GM18507 (cell line): ENCODE results near the gene NRIP1.

Experiments
- DNase-seq: peaks from one replicate; pipeline ENCODE4 v3.0.0; 2011; ENCODE audit warnings: low read depth; ENCODE audit not compliant: insufficient read length; ENCODE audit errors: extremely low spot score
- FAIRE-seq: peaks from 2 replicates; lab custom pipeline; 2011; peaks lifted over from hg19 to GRCh38; lab: Jason Lieb, UNC

The NRIP1 gene

GRCh38 chr21:14991957-14992356 lies 72.8 kb downstream of the NRIP1 start:
- no peak for DNase-seq
- FAIRE-seq, result no peak

- FAIRE-seq, result no peak
- DNase-seq, result no peak
Observed at GRCh38 chr21:14989359-14989758, 75.4 kb downstream of the NRIP1 start.

GRCh38 chr21:14988760-14989159 lies 76.0 kb downstream of the NRIP1 start:
- DNase-seq (no peak), FAIRE-seq (no peak)

- DNase-seq, result no peak
- FAIRE-seq, result no peak
Observed at GRCh38 chr21:14987370-14988170, 77.2 kb downstream of the NRIP1 start.

GRCh38 chr21:14985306-14985705 lies 79.5 kb downstream of the NRIP1 start:
- DNase-seq (no peak), FAIRE-seq (no peak)

- FAIRE-seq, result no peak
- DNase-seq, result no peak
Observed at GRCh38 chr21:14982336-14982735, 82.5 kb downstream of the NRIP1 start.

- DNase-seq, result no peak
- no peak for FAIRE-seq
Observed at GRCh38 chr21:14981246-14981645, 83.6 kb downstream of the NRIP1 start.

GRCh38 chr21:14979264-14979663 lies 85.5 kb downstream of the NRIP1 start:
- no peak for FAIRE-seq
- no peak for DNase-seq

- no peak for FAIRE-seq
- DNase-seq, result no peak
Observed at GRCh38 chr21:14977814-14978213, 87.0 kb downstream of the NRIP1 start.

- FAIRE-seq, result no peak
- DNase-seq, result no peak
Observed at GRCh38 chr21:14975136-14975919, 89.5 kb downstream of the NRIP1 start.

- no peak for DNase-seq
- FAIRE-seq, result no peak
Observed at GRCh38 chr21:14972678-14973077, 92.1 kb downstream of the NRIP1 start.

- FAIRE-seq (no peak), DNase-seq (no peak)
Observed at GRCh38 chr21:14968821-14969220, 96.0 kb downstream of the NRIP1 start.

GRCh38 chr21:14968029-14968428 lies 96.8 kb downstream of the NRIP1 start:
- DNase-seq (no peak), FAIRE-seq (no peak)

GRCh38 chr21:14964621-14965020 lies 100.2 kb downstream of the NRIP1 start:
- FAIRE-seq, result no peak
- no peak for DNase-seq

GRCh38 chr21:14962217-14962616 lies 102.6 kb downstream of the NRIP1 start:
- FAIRE-seq (no peak), DNase-seq (no peak)

GRCh38 chr21:14961502-14961901 lies 103.3 kb downstream of the NRIP1 start:
- DNase-seq, result no peak
- no peak for FAIRE-seq

- DNase-seq (no peak), FAIRE-seq (no peak)
Observed at GRCh38 chr21:14959343-14959742, 105.5 kb downstream of the NRIP1 start.

GRCh38 chr21:14957836-14958235 lies 107.0 kb downstream of the NRIP1 start:
- no peak for DNase-seq
- FAIRE-seq, result no peak

GRCh38 chr21:14956807-14957206 lies 108.0 kb downstream of the NRIP1 start:
- FAIRE-seq (no peak), DNase-seq (no peak)

- DNase-seq (no peak), FAIRE-seq (no peak)
Observed at GRCh38 chr21:14955936-14956520, 108.8 kb downstream of the NRIP1 start.

- DNase-seq (no peak), FAIRE-seq (no peak)
Observed at GRCh38 chr21:14952916-14953315, 111.9 kb downstream of the NRIP1 start.
